Measurements from ENCODE around the gene CFAP46. TPM values are rescaled to one million over a fixed set of nuclear protein-coding genes. Genes with fewer than 3 reads are reported as not detected.
"Not testable (repeated sequence)": the region's sequence is repeated elsewhere in the genome, so short reads cannot be mapped to it uniquely, and the experiment has no call there.

The CFAP46 gene
- total RNA-seq, 1 donor: under 0.01 TPM

GRCh38 chr10:132796846-132797245 is 145.5 kb downstream of the CFAP46 start:
- H3K27me3 ChIP-seq (ENCODE audit: insufficient read depth, low read length): peaks cover 12% of the 10 kb centered on the region
- H4K20me1 ChIP-seq (ENCODE audit: insufficient read depth, low read length): no peaks in the 10 kb centered on the region
- no peak for DNase-seq (ENCODE audit: insufficient read length, low spot score, missing footprints)
- H3K4me1 ChIP-seq (ENCODE audit: insufficient read depth, low read length): no peaks in the 10 kb centered on the region
- H3K4me2 ChIP-seq (ENCODE audit: insufficient read depth, low read length): no peak overlapping the region
- no peak overlapping the region for H3K27ac ChIP-seq (ENCODE audit: low read depth, low read length)
- H2AFZ ChIP-seq (ENCODE audit: low read length): no peak overlapping the region
- peaks cover 1% of the 10 kb centered on the region for H3K9me3 ChIP-seq (ENCODE audit: low read depth, low read length)
- no peak overlapping the region for H3K4me3 ChIP-seq (ENCODE audit: insufficient read depth, low read length)
- TF ChIP-seq CTCF (IDR thresholded peaks at IDR 0.05; ENCODE audit: extremely low read depth, low read depth, low read length): no peak
- no peaks in the 10 kb centered on the region for H3K36me3 ChIP-seq (ENCODE audit: insufficient read depth, low read length)
- no peaks in the 10 kb centered on the region for H3K79me2 ChIP-seq (ENCODE audit: insufficient read depth, low read length)

GRCh38 chr10:132793871-132794849 is 148.2 kb downstream of the CFAP46 start:
- no peak for TF ChIP-seq CTCF (IDR thresholded peaks at IDR 0.05; ENCODE audit: extremely low read depth, low read depth, low read length)
- peaks cover 23% of the 10 kb centered on the region for H3K27me3 ChIP-seq (ENCODE audit: insufficient read depth, low read length)
- no peak overlapping the region for H3K27ac ChIP-seq (ENCODE audit: low read depth, low read length)
- H3K9me3 ChIP-seq (ENCODE audit: low read depth, low read length): no peaks in the 10 kb centered on the region
- no peak overlapping the region for H2AFZ ChIP-seq (ENCODE audit: low read length)
- no peaks in the 10 kb centered on the region for H4K20me1 ChIP-seq (ENCODE audit: insufficient read depth, low read length)
- H3K36me3 ChIP-seq (ENCODE audit: insufficient read depth, low read length): no peaks in the 10 kb centered on the region
- DNase-seq (ENCODE audit: insufficient read length, low spot score, missing footprints): peak; percentile 92
- H3K79me2 ChIP-seq (ENCODE audit: insufficient read depth, low read length): no peaks in the 10 kb centered on the region
- no peak overlapping the region for H3K4me3 ChIP-seq (ENCODE audit: insufficient read depth, low read length)
- no peak overlapping the region for H3K4me2 ChIP-seq (ENCODE audit: insufficient read depth, low read length)
- H3K4me1 ChIP-seq (ENCODE audit: insufficient read depth, low read length): no peaks in the 10 kb centered on the region

GRCh38 chr10:132793213-132793612 is 149.2 kb downstream of the CFAP46 start:
- no peaks in the 10 kb centered on the region for H4K20me1 ChIP-seq (ENCODE audit: insufficient read depth, low read length)
- H3K36me3 ChIP-seq (ENCODE audit: insufficient read depth, low read length): no peaks in the 10 kb centered on the region
- H3K4me3 ChIP-seq (ENCODE audit: insufficient read depth, low read length): no peak overlapping the region
- H3K79me2 ChIP-seq (ENCODE audit: insufficient read depth, low read length): no peaks in the 10 kb centered on the region
- no peak overlapping the region for H2AFZ ChIP-seq (ENCODE audit: low read length)
- DNase-seq (ENCODE audit: insufficient read length, low spot score, missing footprints): no peak
- TF ChIP-seq CTCF (IDR thresholded peaks at IDR 0.05; ENCODE audit: extremely low read depth, low read depth, low read length): no peak
- H3K4me2 ChIP-seq (ENCODE audit: insufficient read depth, low read length): no peak overlapping the region
- H3K4me1 ChIP-seq (ENCODE audit: insufficient read depth, low read length): no peaks in the 10 kb centered on the region
- no peaks in the 10 kb centered on the region for H3K9me3 ChIP-seq (ENCODE audit: low read depth, low read length)
- H3K27me3 ChIP-seq (ENCODE audit: insufficient read depth, low read length): peaks cover 32% of the 10 kb centered on the region
- H3K27ac ChIP-seq (ENCODE audit: low read depth, low read length): no peak overlapping the region

- no peak for TF ChIP-seq CTCF (IDR thresholded peaks at IDR 0.05; ENCODE audit: extremely low read depth, low read depth, low read length)
- Histone ChIP-seq H3K4me1 (ENCODE audit: insufficient read depth, low read length) (no peaks in the 10 kb centered on the region), H3K4me2 (ENCODE audit: insufficient read depth, low read length) (no peak overlapping the region), H3K27ac (ENCODE audit: low read depth, low read length) (no peak overlapping the region), H3K36me3 (ENCODE audit: insufficient read depth, low read length) (no peaks in the 10 kb centered on the region), H3K4me3 (ENCODE audit: insufficient read depth, low read length) (no peak overlapping the region), H3K27me3 (ENCODE audit: insufficient read depth, low read length) (peaks cover 36% of the 10 kb centered on the region), H4K20me1 (ENCODE audit: insufficient read depth, low read length) (no peaks in the 10 kb centered on the region), H3K9me3 (ENCODE audit: low read depth, low read length) (no peaks in the 10 kb centered on the region), H3K79me2 (ENCODE audit: insufficient read depth, low read length) (no peaks in the 10 kb centered on the region), H2AFZ (ENCODE audit: low read length) (no peak overlapping the region)
- DNase-seq (ENCODE audit: insufficient read length, low spot score, missing footprints): no peak
These were observed 149.6 kb downstream of the CFAP46 start for GRCh38 chr10:132792796-132793195.

- H2AFZ ChIP-seq (ENCODE audit: low read length); H3K4me2 ChIP-seq (ENCODE audit: insufficient read depth, low read length); H3K27ac ChIP-seq (ENCODE audit: low read depth, low read length); H3K36me3 ChIP-seq (ENCODE audit: insufficient read depth, low read length); H3K4me1 ChIP-seq (ENCODE audit: insufficient read depth, low read length); H3K4me3 ChIP-seq (ENCODE audit: insufficient read depth, low read length); H4K20me1 ChIP-seq (ENCODE audit: insufficient read depth, low read length); DNase-seq (ENCODE audit: insufficient read length, low spot score, missing footprints); H3K9me3 ChIP-seq (ENCODE audit: low read depth, low read length); H3K79me2 ChIP-seq (ENCODE audit: insufficient read depth, low read length): not testable (repeated sequence)
- peaks cover 37% of the 10 kb centered on the region for H3K27me3 ChIP-seq (ENCODE audit: insufficient read depth, low read length)
These were observed 150.3 kb downstream of the CFAP46 start for GRCh38 chr10:132792099-132792498.
